Transverse colon (tissue), 4 donors: ENCODE results near the gene SHB. TPM values are rescaled to one million over a fixed set of nuclear protein-coding genes. Genes with fewer than 3 reads are reported as not detected.

Source experiments
- DNase-seq: peaks from one replicate; pipeline ENCODE4 v3.0.0-alpha.2; 2019
- H3K27ac ChIP-seq, 4 donors: fragments of 200-600 bp; sonication (generic); 2 replicates each; pipeline ENCODE4 v1.5.1; 2016 to 2018; ENCODE audit warnings: inconsistent platforms in 4 of 4
- H3K27me3 ChIP-seq: fragments of 200-600 bp; sonication (generic); 2 replicates; pipeline ENCODE4 v1.5.1; 2017; ENCODE audit warnings: inconsistent platforms
- H3K36me3 ChIP-seq, 4 donors: fragments of 200-600 bp; sonication (generic); 2 replicates each; pipeline ENCODE4 v1.5.1; 2017 to 2019; ENCODE audit warnings: inconsistent platforms in 4 of 4
- H3K4me1 ChIP-seq, 4 donors: fragments of 200-600 bp; sonication (generic); 2 replicates each; pipeline ENCODE4 v1.5.1; 2017 to 2020; ENCODE audit warnings: inconsistent platforms in 4 of 4
- H3K4me3 ChIP-seq, 4 donors: fragments of 200-600 bp; sonication (generic); 1 replicate in 1 of 4; 2 replicates in 3 of 4; pipeline versions ENCODE4 v1.5.1 to v1.6.1; 2017 to 2019; ENCODE audit warnings: inconsistent platforms in 4 of 4
- H3K9me3 ChIP-seq, 2 donors: fragments of 200-600 bp; sonication (generic); 2 replicates each; pipeline ENCODE4 v1.5.1; 2017 to 2019; ENCODE audit warnings: inconsistent platforms in 2 of 2
- CTCF ChIP-seq, 5 experiments: fragments of 200-600 bp in 3 of 5; fragments of 450-650 bp in 2 of 5; sonication (generic) in 3 of 5; IDR thresholded peaks; 1 replicate in 2 of 5; 2 replicates in 3 of 5; pipeline ENCODE4 v1.5.1; 2016 to 2017; ENCODE audit warnings: antibody characterized with exemption in 5 of 5, inconsistent platforms in 3 of 5, mild to moderate bottlenecking in 2 of 5, moderate library complexity in 1 of 5
- EP300 ChIP-seq: sonication (generic); formaldehyde crosslinking; IDR thresholded peaks from one replicate; pipeline ENCODE4 v1.6.1; 2017; ENCODE audit warnings: antibody characterized with exemption, low read depth
- POLR2A ChIP-seq: fragments of 450-650 bp; IDR thresholded peaks from one replicate; pipeline ENCODE4 v1.6.1; 2016; ENCODE audit warnings: antibody characterized with exemption, mild to moderate bottlenecking, moderate library complexity
- POLR2AphosphoS5 ChIP-seq, 3 donors: sonication (generic); formaldehyde crosslinking; IDR thresholded peaks; one replicate each; pipeline ENCODE4 v1.6.1; 2016; ENCODE audit warnings: antibody characterized with exemption in 3 of 3
- WGBS, 2 donors: methylation state at CpG; one replicate each; pipeline ENCODE4 v1.1.5; 2018; ENCODE audit warnings: low coverage in 1 of 2; 5-methylcytosine and 5-hydroxymethylcytosine counted together
- in situ Hi-C, 4 donors: fragments of 200-750 bp; cut with MboI; loops; one replicate each; pipeline versions ENCODE4 v1.15.0 to v1.15.1; 2017; ENCODE audit warnings: low sequenced_read_pairs in 3 of 4, low pct_ligation_motif_present in 1 of 4, low pct_unique_long_range_greater_than_20kb in 1 of 4
- intact Hi-C: fragments of 100-400 bp; cut with DNase I; formaldehyde crosslinking; loops from one replicate; pipeline ENCODE4 v1.15.1; 2023; ENCODE audit warnings: low total_unique reads
- total RNA-seq, 4 donors: library from RNA; depleted of rRNA; stranded (reverse); fragments of >200 nt; gene quantifications; one replicate each; pipeline ENCODE4 v1.1.0, GENCODE V29; 2016

The SHB gene
- total RNA-seq, 4 donors from 2014 or later = 11.9 to 33.7 (median 22.2) TPM

GRCh38 chr9:38092656-38093055 lies 23.6 kb upstream of the SHB start:
- no peak for TF ChIP-seq POLR2AphosphoS5 (IDR thresholded peaks at IDR 0.05)
- no peak for TF ChIP-seq POLR2A
- TF ChIP-seq CTCF (IDR thresholded peaks at IDR 0.05) = no peak
- TF ChIP-seq EP300 = no peak
- in situ Hi-C loops = loop anchor here (25.0 kb wide), 2 partner anchors 270 to 320 kb away; partner anchors contain the start of gene IGFBPL1 (in 1 of the 4)
- 94 to 100% methylated on average over 2 of the region's 2 CpGs for WGBS, 2 donors
- no peak for DNase-seq
- H3K4me1 ChIP-seq = peaks cover 0 to 3% (median 0%) of the 10 kb centered on the region in 4 donors
- no peaks in the 10 kb centered on the region for H3K9me3 ChIP-seq
- H3K36me3 ChIP-seq = no peaks in the 10 kb centered on the region
- no peak overlapping the region for H3K27ac ChIP-seq
- intact Hi-C loops = no loop called here
- no peak overlapping the region for H3K4me3 ChIP-seq
- H3K27me3 ChIP-seq = no peaks in the 10 kb centered on the region

- H3K27ac ChIP-seq = no peak overlapping the region
- no peaks in the 10 kb centered on the region for H3K36me3 ChIP-seq
- DNase-seq = no peak
- H3K4me1 ChIP-seq = peaks cover 0 to 3% (median 0%) of the 10 kb centered on the region in 4 donors
- no peaks in the 10 kb centered on the region for H3K27me3 ChIP-seq
- intact Hi-C loops (no loop called here), in situ Hi-C loops (loop anchor here (25.0 kb wide), 2 partner anchors 270 to 320 kb away; partner anchors contain the start of gene IGFBPL1 (in 1 of the 4))
- WGBS, 2 donors = 93 to 96% methylated on average over 3 to 5 of the region's 5 CpGs
- H3K9me3 ChIP-seq = no peaks in the 10 kb centered on the region
- no peak overlapping the region for H3K4me3 ChIP-seq
- TF ChIP-seq CTCF (IDR thresholded peaks at IDR 0.05) (no peak), EP300 (no peak), POLR2AphosphoS5 (IDR thresholded peaks at IDR 0.05) (no peak), POLR2A (no peak)
Observed at GRCh38 chr9:38092200-38092524, 23.1 kb upstream of the SHB start.

GRCh38 chr9:38091310-38092199 lies 22.5 kb upstream of the SHB start:
- peaks cover 0 to 3% (median 0%) of the 10 kb centered on the region in 4 donors for H3K4me1 ChIP-seq
- no peak for DNase-seq
- H3K9me3 ChIP-seq = no peaks in the 10 kb centered on the region
- H3K27ac ChIP-seq = no peak overlapping the region
- intact Hi-C loops (no loop called here), in situ Hi-C loops (loop anchor here (25.0 kb wide), 2 partner anchors 271 to 321 kb away; partner anchors contain the start of gene IGFBPL1 (in 1 of the 4))
- WGBS, 2 donors = 78 to 86% methylated on average over 6 to 7 of the region's 7 CpGs
- H3K4me3 ChIP-seq = no peak overlapping the region
- TF ChIP-seq POLR2A = no peak
- no peak for TF ChIP-seq POLR2AphosphoS5 (IDR thresholded peaks at IDR 0.05)
- no peak for TF ChIP-seq CTCF (IDR thresholded peaks at IDR 0.05)
- no peak for TF ChIP-seq EP300
- no peaks in the 10 kb centered on the region for H3K27me3 ChIP-seq
- H3K36me3 ChIP-seq = no peaks in the 10 kb centered on the region

GRCh38 chr9:38090170-38090569 lies 21.1 kb upstream of the SHB start:
- DNase-seq = no peak
- H3K27ac ChIP-seq = no peak overlapping the region
- TF ChIP-seq POLR2AphosphoS5 (IDR thresholded peaks at IDR 0.05) (no peak), CTCF (IDR thresholded peaks at IDR 0.05) (no peak), EP300 (no peak), POLR2A (no peak)
- in situ Hi-C loops = loop anchor here (25.0 kb wide), 2 partner anchors 272 to 322 kb away; partner anchors contain the start of gene IGFBPL1 (in 1 of the 4)
- intact Hi-C loops = no loop called here
- 72 to 74% methylated on average over 8 to 9 of the region's 9 CpGs for WGBS, 2 donors
- no peaks in the 10 kb centered on the region for H3K27me3 ChIP-seq
- no peaks in the 10 kb centered on the region for H3K9me3 ChIP-seq
- peaks cover 0 to 3% (median 0%) of the 10 kb centered on the region in 4 donors for H3K4me1 ChIP-seq
- H3K4me3 ChIP-seq = no peak overlapping the region
- no peaks in the 10 kb centered on the region for H3K36me3 ChIP-seq
